ENCODE results near the gene MEIOSIN. TPM values are rescaled to one million over a fixed set of nuclear protein-coding genes. Genes with fewer than 3 reads are reported as not detected.

The MEIOSIN gene
- total and polyA plus RNA-seq, 11 donors = not detected

DNA sequence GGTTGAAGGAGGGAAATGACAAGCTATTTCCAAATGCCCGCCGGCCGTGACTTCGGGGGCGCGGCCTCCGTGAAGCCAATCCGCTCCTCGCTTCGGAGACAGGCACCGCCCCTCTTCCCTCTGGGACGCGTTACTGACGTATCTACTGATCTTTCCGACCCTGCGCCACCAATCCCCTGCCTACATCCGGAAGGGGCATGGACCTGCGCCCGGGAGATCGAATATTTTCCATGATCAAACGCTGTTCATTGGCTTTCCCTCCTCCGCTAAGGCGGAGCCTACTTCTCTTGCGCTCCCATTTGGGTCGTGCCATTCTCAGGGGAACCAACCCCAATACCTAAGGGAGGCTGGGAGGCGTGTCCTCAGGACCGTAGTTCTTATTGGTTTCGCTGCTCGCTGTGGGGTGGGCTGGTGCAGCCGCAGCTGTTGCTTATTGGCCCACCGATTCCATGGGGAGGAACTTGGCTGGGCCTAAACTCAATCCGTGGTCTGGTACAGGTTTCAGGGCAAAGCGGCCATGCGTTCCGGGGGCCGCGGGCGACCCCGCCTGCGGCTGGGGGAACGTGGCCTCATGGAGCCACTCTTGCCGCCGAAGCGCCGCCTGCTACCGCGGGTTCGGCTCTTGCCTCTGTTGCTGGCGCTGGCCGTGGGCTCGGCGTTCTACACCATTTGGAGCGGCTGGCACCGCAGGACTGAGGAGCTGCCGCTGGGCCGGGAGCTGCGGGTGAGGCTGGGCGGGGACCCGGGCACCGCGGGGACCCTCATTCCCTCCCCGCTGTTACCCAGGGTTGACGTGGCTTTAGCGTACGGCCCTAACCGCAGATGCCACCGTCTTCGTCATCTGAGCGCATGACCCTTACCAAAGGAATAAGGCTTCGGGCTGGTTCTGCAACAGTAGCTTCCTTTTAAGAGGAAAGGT lies 40.8 kb upstream of the MEIOSIN start, which contains the start of gene QPCTL:
TSS of gene QPCTL (plus strand) at position 480 of the 919 bp plus-strand sequence. CDS start at position 518, 38 bp downstream.
- peak; percentile 94 to 96 (median 96) for ATAC-seq
- WGBS, 4 donors = 0 to 1% (median 0%) methylated on average over 31 to 70 of the region's 70 CpGs

DNA sequence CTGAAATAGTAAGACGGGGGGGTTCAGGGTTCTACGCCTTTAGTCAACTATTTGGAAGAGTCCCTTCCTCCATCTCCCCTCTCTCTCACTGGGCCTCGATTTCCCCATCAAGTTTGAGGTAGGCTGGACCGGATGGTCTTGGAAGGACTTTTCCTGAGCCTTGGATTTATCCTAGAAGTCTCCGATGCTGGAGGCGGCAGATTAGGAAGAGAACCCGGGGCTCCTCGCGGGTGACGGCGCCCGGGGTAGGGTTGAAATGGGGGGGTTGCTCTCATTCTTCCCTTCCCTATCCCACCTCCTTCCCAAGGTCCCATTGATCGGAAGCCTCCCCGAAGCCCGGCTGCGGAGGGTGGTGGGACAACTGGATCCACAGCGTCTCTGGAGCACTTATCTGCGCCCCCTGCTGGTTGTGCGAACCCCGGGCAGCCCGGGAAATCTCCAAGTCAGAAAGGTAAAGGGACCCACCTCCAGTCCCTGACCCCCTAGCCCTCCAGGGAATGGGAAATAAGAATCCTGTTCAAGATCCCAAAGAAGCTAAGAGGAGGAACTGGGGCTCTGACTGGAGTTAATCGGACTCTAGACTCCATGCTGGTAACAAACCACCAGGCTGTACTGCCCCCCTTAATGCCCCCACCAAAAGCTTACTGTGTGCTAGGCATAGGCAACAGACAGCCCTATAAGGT lies 40.0 kb upstream of the MEIOSIN start:
- intact Hi-C loops (cut with DNase I) = loop anchor here in 6 of 10 donors (1.0 to 5.0 kb wide), 6 partner anchors 24 to 186 kb away; partner anchors contain the start of genes SIX5 (in 2 of the 6), FBXO46 (in 1 of the 6), MEIOSIN (in 1 of the 6) and VASP (in 1 of the 6)
- peak overlapping the region in 11 of 12 donors; percentile 74 to 95 (median 84) for H3K27ac ChIP-seq
- peaks cover 0 to 22% (median 8%) of the 10 kb centered on the region in 12 donors for H3K4me1 ChIP-seq
- peaks cover 0 to 15% (median 6%) of the 10 kb centered on the region in 9 donors for H3K36me3 ChIP-seq
- H3K4me3 ChIP-seq = peak overlapping the region; percentile 43 to 89 (median 77)
- peak; percentile 74 to 87 (median 79) for DNase-seq
- WGBS, 4 donors = 0 to 2% (median 1%) methylated on average over 22 of the region's 22 CpGs
- ATAC-seq = peak in 1 of 4 donors; percentile 27
- no peaks in the 10 kb centered on the region for H3K9me3 ChIP-seq
- TF ChIP-seq, protein P1, sequence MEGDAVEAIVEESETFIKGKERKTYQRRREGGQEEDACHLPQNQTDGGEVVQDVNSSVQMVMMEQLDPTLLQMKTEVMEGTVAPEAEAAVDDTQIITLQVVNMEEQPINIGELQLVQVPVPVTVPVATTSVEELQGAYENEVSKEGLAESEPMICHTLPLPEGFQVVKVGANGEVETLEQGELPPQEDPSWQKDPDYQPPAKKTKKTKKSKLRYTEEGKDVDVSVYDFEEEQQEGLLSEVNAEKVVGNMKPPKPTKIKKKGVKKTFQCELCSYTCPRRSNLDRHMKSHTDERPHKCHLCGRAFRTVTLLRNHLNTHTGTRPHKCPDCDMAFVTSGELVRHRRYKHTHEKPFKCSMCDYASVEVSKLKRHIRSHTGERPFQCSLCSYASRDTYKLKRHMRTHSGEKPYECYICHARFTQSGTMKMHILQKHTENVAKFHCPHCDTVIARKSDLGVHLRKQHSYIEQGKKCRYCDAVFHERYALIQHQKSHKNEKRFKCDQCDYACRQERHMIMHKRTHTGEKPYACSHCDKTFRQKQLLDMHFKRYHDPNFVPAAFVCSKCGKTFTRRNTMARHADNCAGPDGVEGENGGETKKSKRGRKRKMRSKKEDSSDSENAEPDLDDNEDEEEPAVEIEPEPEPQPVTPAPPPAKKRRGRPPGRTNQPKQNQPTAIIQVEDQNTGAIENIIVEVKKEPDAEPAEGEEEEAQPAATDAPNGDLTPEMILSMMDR (IDR thresholded peaks at IDR 0.05) = peak; percentile 80 to 93 (median 86)
- no peak for TF ChIP-seq POLR2A (IDR thresholded peaks at IDR 0.05)
- no peaks in the 10 kb centered on the region for H3K27me3 ChIP-seq

More for the DNA sequence above, 40.8 kb upstream of the MEIOSIN start, which contains the start of gene QPCTL:
- TF ChIP-seq, protein P1 (IDR thresholded peaks at IDR 0.05) = no peak
- peak in 1 of 2 donors; percentile 74 for TF ChIP-seq POLR2A (IDR thresholded peaks at IDR 0.05)
- Histone ChIP-seq H3K9me3 (no peaks in the 10 kb centered on the region), H3K27me3 (no peaks in the 10 kb centered on the region), H3K27ac (peak within 1 kb of the TSS; percentile 73 to 95 (median 84)), H3K4me1 (peaks cover 0 to 22% (median 8%) of the 10 kb centered on the region in 12 donors), H3K36me3 (peaks cover 0 to 23% (median 14%) of the 10 kb centered on the region in 9 donors), H3K4me3 (peak within 1 kb of the TSS; percentile 43 to 89 (median 77))
- peak; percentile 95 to 98 (median 96) for DNase-seq
- intact Hi-C loops (cut with DNase I) = loop anchor here in 6 of 10 donors (1.0 to 5.0 kb wide), 8 partner anchors 24 to 185 kb away; partner anchors contain the start of genes SIX5 (in 3 of the 6), FBXO46 (in 1 of the 6), MEIOSIN (in 1 of the 6) and VASP (in 1 of the 6)

DNA sequence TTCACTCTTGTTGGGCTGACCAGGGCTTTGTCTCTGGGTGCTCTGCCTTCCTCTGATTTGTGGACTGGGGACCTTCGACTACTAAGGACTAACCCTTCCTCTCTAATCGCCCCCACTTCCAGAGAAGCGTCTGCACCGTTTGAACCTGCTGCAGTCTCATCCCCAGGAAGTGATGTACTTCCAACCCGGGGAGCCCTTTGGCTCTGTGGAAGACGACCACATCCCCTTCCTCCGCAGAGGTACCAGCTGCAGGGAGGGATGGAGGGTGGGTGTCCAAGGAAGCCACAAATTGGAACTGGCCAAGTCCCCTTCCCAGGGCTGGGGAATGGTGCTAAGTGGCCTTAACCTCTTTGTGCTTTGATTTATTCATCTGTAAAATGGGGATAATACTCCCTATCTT lies 31.6 kb upstream of the MEIOSIN start:
- Histone ChIP-seq H3K27me3 (no peaks in the 10 kb centered on the region), H3K27ac (no peak overlapping the region), H3K4me1 (peaks cover 0 to 1% (median 0%) of the 10 kb centered on the region in 12 donors), H3K4me3 (no peak overlapping the region), H3K36me3 (peaks cover 0 to 18% (median 11%) of the 10 kb centered on the region in 9 donors), H3K9me3 (no peaks in the 10 kb centered on the region)
- TF ChIP-seq POLR2A (IDR thresholded peaks at IDR 0.05) = no peak
- TF ChIP-seq, protein P1 (IDR thresholded peaks at IDR 0.05) = no peak
- DNase-seq (no peak), ATAC-seq (no peak)
- intact Hi-C loops (cut with DNase I) = no loop called here
- 61 to 74% (median 68%) methylated on average over 6 to 7 of the region's 7 CpGs for WGBS, 4 donors

Data from heart left ventricle (tissue), 16 donors.